ENCODE data around the gene LHB.
"Not testable (repeated sequence)": the region's sequence is repeated elsewhere in the genome, so short reads cannot be mapped to it uniquely, and the experiment has no call there.

The LHB gene

GRCh38 chr19:49059053-49059452 is 42.2 kb upstream of the LHB start:
- Histone ChIP-seq H3K36me3 (ENCODE audit: insufficient read depth, low read length) (no peaks in the 10 kb centered on the region), H3K79me2 (ENCODE audit: insufficient read depth, low read length) (no peaks in the 10 kb centered on the region), H3K4me3 (ENCODE audit: low read length, poor library complexity, severe bottlenecking) (no peak overlapping the region), H3K4me2 (ENCODE audit: low read depth, low read length, poor library complexity, severe bottlenecking) (no peak overlapping the region), H3K9me2 (replicated peaks; ENCODE audit: low read depth, low read length) (no peaks in the 10 kb centered on the region), H3K9me3 (ENCODE audit: insufficient read depth, low read depth, low read length) (no peaks in the 10 kb centered on the region), H3K27me3 (ENCODE audit: insufficient read depth, low read length, poor library complexity, severe bottlenecking) (no peaks in the 10 kb centered on the region), H3K4me1 (ENCODE audit: insufficient read depth, low read length, poor library complexity, severe bottlenecking) (no peaks in the 10 kb centered on the region), H3F3A (ENCODE audit: low read depth) (no peaks in the 10 kb centered on the region), H2AFZ (ENCODE audit: low read length) (no peak overlapping the region), H4K20me1 (ENCODE audit: insufficient read depth, low read length, poor library complexity, severe bottlenecking) (no peaks in the 10 kb centered on the region), H3K9ac (ENCODE audit: low read depth, low read length, poor library complexity, severe bottlenecking) (no peak overlapping the region)
- TF ChIP-seq EZH2phosphoT487 (IDR thresholded peaks at IDR 0.05; ENCODE audit: borderline replicate concordance), result no peak
- no peak for TF ChIP-seq CTCF (conservative IDR thresholded peaks at IDR 0.05; ENCODE audit: low read length)

GRCh38 chr19:49058562-49058961 is 41.7 kb upstream of the LHB start:
- Histone ChIP-seq H3K4me1 (ENCODE audit: insufficient read depth, low read length, poor library complexity, severe bottlenecking) (no peaks in the 10 kb centered on the region), H3K79me2 (ENCODE audit: insufficient read depth, low read length) (no peaks in the 10 kb centered on the region), H2AFZ (ENCODE audit: low read length) (no peak overlapping the region), H3K27me3 (ENCODE audit: insufficient read depth, low read length, poor library complexity, severe bottlenecking) (no peaks in the 10 kb centered on the region), H3K4me3 (ENCODE audit: low read length, poor library complexity, severe bottlenecking) (no peak overlapping the region), H3K9me3 (ENCODE audit: insufficient read depth, low read depth, low read length) (no peaks in the 10 kb centered on the region), H3K4me2 (ENCODE audit: low read depth, low read length, poor library complexity, severe bottlenecking) (no peak overlapping the region), H3F3A (ENCODE audit: low read depth) (no peaks in the 10 kb centered on the region), H3K9ac (ENCODE audit: low read depth, low read length, poor library complexity, severe bottlenecking) (no peak overlapping the region), H4K20me1 (ENCODE audit: insufficient read depth, low read length, poor library complexity, severe bottlenecking) (no peaks in the 10 kb centered on the region), H3K36me3 (ENCODE audit: insufficient read depth, low read length) (no peaks in the 10 kb centered on the region), H3K9me2 (replicated peaks; ENCODE audit: low read depth, low read length) (no peaks in the 10 kb centered on the region)
- TF ChIP-seq CTCF (conservative IDR thresholded peaks at IDR 0.05; ENCODE audit: low read length) (no peak), EZH2phosphoT487 (IDR thresholded peaks at IDR 0.05; ENCODE audit: borderline replicate concordance) (no peak)

- Histone ChIP-seq H3K4me1 (ENCODE audit: insufficient read depth, low read length, poor library complexity, severe bottlenecking) (no peaks in the 10 kb centered on the region), H3K4me3 (ENCODE audit: low read length, poor library complexity, severe bottlenecking) (no peak within 1 kb of the TSS), H3K27me3 (ENCODE audit: insufficient read depth, low read length, poor library complexity, severe bottlenecking) (no peaks in the 10 kb centered on the region)
Measured at GRCh38 chr19:49057636-49058234, 40.8 kb upstream of the LHB start, which contains the start of gene CGB7. TSS of gene CGB7 (minus strand) at chr19:49057749. CDS start at chr19:49055375, 2,374 bp downstream.

GRCh38 chr19:49056902-49057596 is 40.2 kb upstream of the LHB start:
- H3K9me3 ChIP-seq (ENCODE audit: insufficient read depth, low read depth, low read length); H3K4me3 ChIP-seq (ENCODE audit: low read length, poor library complexity, severe bottlenecking); H2AFZ ChIP-seq (ENCODE audit: low read length); H3K9me2 ChIP-seq (replicated peaks; ENCODE audit: low read depth, low read length); H3F3A ChIP-seq (ENCODE audit: low read depth); H4K20me1 ChIP-seq (ENCODE audit: insufficient read depth, low read length, poor library complexity, severe bottlenecking); H3K36me3 ChIP-seq (ENCODE audit: insufficient read depth, low read length); H3K79me2 ChIP-seq (ENCODE audit: insufficient read depth, low read length); H3K4me1 ChIP-seq (ENCODE audit: insufficient read depth, low read length, poor library complexity, severe bottlenecking); H3K4me2 ChIP-seq (ENCODE audit: low read depth, low read length, poor library complexity, severe bottlenecking); H3K9ac ChIP-seq (ENCODE audit: low read depth, low read length, poor library complexity, severe bottlenecking); H3K27me3 ChIP-seq (ENCODE audit: insufficient read depth, low read length, poor library complexity, severe bottlenecking): not testable (repeated sequence)

More at GRCh38 chr19:49057636-49058234, 40.8 kb upstream of the LHB start, which contains the start of gene CGB7:
- H3F3A ChIP-seq (ENCODE audit: low read depth), result no peaks in the 10 kb centered on the region
- H3K9me2 ChIP-seq (replicated peaks; ENCODE audit: low read depth, low read length), result no peaks in the 10 kb centered on the region
- no peaks in the 10 kb centered on the region for H4K20me1 ChIP-seq (ENCODE audit: insufficient read depth, low read length, poor library complexity, severe bottlenecking)
- H3K36me3 ChIP-seq (ENCODE audit: insufficient read depth, low read length), result no peaks in the 10 kb centered on the region
- no peaks in the 10 kb centered on the region for H3K9me3 ChIP-seq (ENCODE audit: insufficient read depth, low read depth, low read length)
- no peaks in the 10 kb centered on the region for H3K79me2 ChIP-seq (ENCODE audit: insufficient read depth, low read length)
- H2AFZ ChIP-seq (ENCODE audit: low read length), result no peak within 1 kb of the TSS
- no peak within 1 kb of the TSS for H3K4me2 ChIP-seq (ENCODE audit: low read depth, low read length, poor library complexity, severe bottlenecking)
- no peak within 1 kb of the TSS for H3K9ac ChIP-seq (ENCODE audit: low read depth, low read length, poor library complexity, severe bottlenecking)
- TF ChIP-seq CTCF (conservative IDR thresholded peaks at IDR 0.05; ENCODE audit: low read length) (no peak), EZH2phosphoT487 (IDR thresholded peaks at IDR 0.05; ENCODE audit: borderline replicate concordance) (no peak)
